ENCODE data around the gene LGALS8. TPM values are rescaled to one million over a fixed set of nuclear protein-coding genes. Genes with fewer than 3 reads are reported as not detected.

Gene LGALS8
- total RNA-seq, 2 donors from 2014 or later: 103 to 113 TPM

- Histone ChIP-seq H3K4me1 (no peaks in the 10 kb centered on the region), H3K36me3 (peaks cover 95% of the 10 kb centered on the region), H3K27me3 (no peaks in the 10 kb centered on the region), H3K9me3 (no peaks in the 10 kb centered on the region), H3K4me3 (no peak overlapping the region), H3K27ac (no peak overlapping the region)
- no peak for DNase-seq (ENCODE audit: low spot score)
- no peak for TF ChIP-seq CTCF (IDR thresholded peaks at IDR 0.05)
Measured at GRCh38 chr1:236550961-236551851, 27.4 kb downstream of the LGALS8 start.

GRCh38 chr1:236552096-236552495 is 28.3 kb downstream of the LGALS8 start:
- no peak overlapping the region for H3K4me3 ChIP-seq
- DNase-seq (ENCODE audit: low spot score): no peak
- no peaks in the 10 kb centered on the region for H3K27me3 ChIP-seq
- no peak overlapping the region for H3K27ac ChIP-seq
- H3K9me3 ChIP-seq: no peaks in the 10 kb centered on the region
- H3K36me3 ChIP-seq: peaks cover 95% of the 10 kb centered on the region
- no peak for TF ChIP-seq CTCF (IDR thresholded peaks at IDR 0.05)
- H3K4me1 ChIP-seq: no peaks in the 10 kb centered on the region

GRCh38 chr1:236552901-236553300 is 29.1 kb downstream of the LGALS8 start:
- Histone ChIP-seq H3K27ac (no peak overlapping the region), H3K4me3 (no peak overlapping the region), H3K4me1 (no peaks in the 10 kb centered on the region), H3K27me3 (no peaks in the 10 kb centered on the region), H3K36me3 (peaks cover 95% of the 10 kb centered on the region), H3K9me3 (no peaks in the 10 kb centered on the region)
- no peak for TF ChIP-seq CTCF (IDR thresholded peaks at IDR 0.05)
- DNase-seq (ENCODE audit: low spot score): no peak

GRCh38 chr1:236553370-236553769 is 29.6 kb downstream of the LGALS8 start:
- no peak for TF ChIP-seq CTCF (IDR thresholded peaks at IDR 0.05)

GRCh38 chr1:236556606-236557005 is 32.8 kb downstream of the LGALS8 start:
- no peak overlapping the region for H3K4me3 ChIP-seq
- peaks cover 80% of the 10 kb centered on the region for H3K36me3 ChIP-seq
- no peaks in the 10 kb centered on the region for H3K4me1 ChIP-seq
- H3K27me3 ChIP-seq: no peaks in the 10 kb centered on the region
- H3K27ac ChIP-seq: no peak overlapping the region
- DNase-seq (ENCODE audit: low spot score): no peak
- H3K9me3 ChIP-seq: no peaks in the 10 kb centered on the region
- TF ChIP-seq CTCF (IDR thresholded peaks at IDR 0.05): no peak

More at GRCh38 chr1:236553370-236553769, 29.6 kb downstream of the LGALS8 start:
- no peaks in the 10 kb centered on the region for H3K9me3 ChIP-seq
- peaks cover 95% of the 10 kb centered on the region for H3K36me3 ChIP-seq
- no peak overlapping the region for H3K4me3 ChIP-seq
- no peak for DNase-seq (ENCODE audit: low spot score)
- H3K27ac ChIP-seq: no peak overlapping the region
- H3K4me1 ChIP-seq: no peaks in the 10 kb centered on the region
- no peaks in the 10 kb centered on the region for H3K27me3 ChIP-seq
